Keratinocyte (primary cell): ENCODE data around the gene SLC39A9.

Experiments used
- EZH2 ChIP-seq: IDR thresholded peaks from one replicate; pipeline ENCODE4 v1.6.1; 2012; ENCODE audit warnings: inconsistent platforms, mild to moderate bottlenecking, low read length, moderate library complexity
- TF ChIP-seq, protein P1 (sequence below), 3 experiments: IDR thresholded peaks in 1 of 3; conservative IDR thresholded peaks in 1 of 3; optimal IDR thresholded peaks in 1 of 3; 2 replicates in 2 of 3; 3 replicates in 1 of 3; pipeline versions ENCODE3 to v1.5.1; 2011; ENCODE audit warnings: low read length in 3 of 3, mild to moderate bottlenecking in 3 of 3, moderate library complexity in 2 of 3, control low read depth in 1 of 3, inconsistent platforms in 1 of 3; ENCODE audit not compliant: insufficient read depth in 2 of 3; ENCODE audit errors: extremely low read depth in 1 of 3

DNA sequence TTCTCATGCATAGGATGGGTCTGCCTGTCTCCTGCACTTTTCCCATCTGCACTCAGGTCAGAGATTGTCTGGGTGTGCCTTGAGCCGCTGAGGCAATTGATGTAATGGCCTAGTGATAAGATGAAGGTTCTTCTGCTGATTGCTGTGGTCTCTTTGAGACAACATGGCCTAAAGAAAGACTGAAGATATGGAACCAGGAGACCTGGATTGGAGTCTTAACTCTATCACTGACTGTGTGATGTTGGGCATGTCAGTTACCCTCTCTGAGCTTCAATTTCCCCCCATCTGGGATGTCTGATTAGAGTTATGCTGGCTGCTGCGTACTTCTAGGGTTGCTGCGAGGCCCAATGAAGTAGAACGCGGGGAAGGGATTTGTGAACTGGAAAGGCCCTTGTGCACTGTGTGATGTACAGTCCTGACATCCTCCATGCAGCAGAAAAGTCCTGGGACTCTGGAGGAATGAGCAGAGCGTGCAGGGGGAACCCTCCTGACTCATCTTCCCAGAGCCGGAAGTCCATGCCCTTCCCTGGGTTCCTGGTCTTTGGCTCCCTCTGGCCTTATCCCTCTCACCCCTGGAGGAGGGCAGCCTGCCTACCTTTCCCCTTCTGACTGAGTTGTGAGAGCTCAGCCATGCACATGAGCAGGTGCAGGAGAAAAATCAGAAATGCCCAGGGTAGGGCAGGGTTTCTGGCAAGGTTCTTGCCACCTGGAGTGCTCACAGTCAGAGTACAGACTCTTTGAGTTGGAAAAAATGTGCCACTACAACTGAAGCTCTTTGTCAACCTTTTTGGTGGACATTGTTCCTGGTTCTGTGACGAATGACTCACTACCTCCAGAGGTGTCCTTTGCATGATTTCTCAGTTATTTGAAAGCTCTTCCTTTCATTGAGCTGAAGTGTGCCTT is 107.1 kb downstream of the SLC39A9 start:
- TF ChIP-seq, protein P1, sequence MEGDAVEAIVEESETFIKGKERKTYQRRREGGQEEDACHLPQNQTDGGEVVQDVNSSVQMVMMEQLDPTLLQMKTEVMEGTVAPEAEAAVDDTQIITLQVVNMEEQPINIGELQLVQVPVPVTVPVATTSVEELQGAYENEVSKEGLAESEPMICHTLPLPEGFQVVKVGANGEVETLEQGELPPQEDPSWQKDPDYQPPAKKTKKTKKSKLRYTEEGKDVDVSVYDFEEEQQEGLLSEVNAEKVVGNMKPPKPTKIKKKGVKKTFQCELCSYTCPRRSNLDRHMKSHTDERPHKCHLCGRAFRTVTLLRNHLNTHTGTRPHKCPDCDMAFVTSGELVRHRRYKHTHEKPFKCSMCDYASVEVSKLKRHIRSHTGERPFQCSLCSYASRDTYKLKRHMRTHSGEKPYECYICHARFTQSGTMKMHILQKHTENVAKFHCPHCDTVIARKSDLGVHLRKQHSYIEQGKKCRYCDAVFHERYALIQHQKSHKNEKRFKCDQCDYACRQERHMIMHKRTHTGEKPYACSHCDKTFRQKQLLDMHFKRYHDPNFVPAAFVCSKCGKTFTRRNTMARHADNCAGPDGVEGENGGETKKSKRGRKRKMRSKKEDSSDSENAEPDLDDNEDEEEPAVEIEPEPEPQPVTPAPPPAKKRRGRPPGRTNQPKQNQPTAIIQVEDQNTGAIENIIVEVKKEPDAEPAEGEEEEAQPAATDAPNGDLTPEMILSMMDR (optimal IDR thresholded peaks at IDR 0.05 in 1 of 3, IDR thresholded peaks at IDR 0.05 in 1 of 3, conservative IDR thresholded peaks at IDR 0.05 in 1 of 3; ENCODE audit: extremely low read depth in 1 of 3, insufficient read depth in 2 of 3, low read length in 3 of 3) = no peak
- no peak for TF ChIP-seq EZH2
